WTC11 (cell line): ENCODE results near the gene DIAPH1. TPM values are rescaled to one million over a fixed set of nuclear protein-coding genes. Genes with fewer than 3 reads are reported as not detected.

Source experiments
- ATAC-seq: fragments of 200-7000 bp; cut with Tn5 transposase; 2 replicates; pipeline ENCODE4 v1.10.0; 2021; ENCODE audit warnings: mild to moderate bottlenecking, moderate library complexity
- CTCF ChIA-PET: fragments of 300-600 bp; sonication (Branson Sonifier 250); formaldehyde crosslinking; loops from one replicate; lab custom pipeline; 2021; ENCODE audit warnings: antibody characterized with exemption; lab: Charles Lee
- POLR2A ChIA-PET: fragments of 350-600 bp; sonication (Branson Sonifier 250); formaldehyde crosslinking; loops from one replicate; lab custom pipeline; 2021; ENCODE audit warnings: antibody characterized with exemption; lab: Charles Lee
- DNase-seq: peaks from one replicate; pipeline ENCODE4 v3.0.0; 2021; ENCODE audit warnings: low spot score
- H3K27ac Mint-ChIP-seq: 2 replicates; pipeline ENCODE4 v1.8.0; 2021; ENCODE audit warnings: mixed read lengths
- H3K27me3 Mint-ChIP-seq: 2 replicates; pipeline ENCODE4 v1.8.0; 2021; ENCODE audit warnings: low read depth, mild to moderate bottlenecking, moderate library complexity, mixed read lengths
- H3K36me3 Mint-ChIP-seq: 2 replicates; pipeline ENCODE4 v1.8.0; 2021; ENCODE audit warnings: mixed read lengths
- H3K4me1 Mint-ChIP-seq: 2 replicates; pipeline ENCODE4 v1.8.0; 2022; ENCODE audit warnings: mixed read lengths
- H3K4me3 Mint-ChIP-seq: 2 replicates; pipeline ENCODE4 v1.8.0; 2021; ENCODE audit warnings: mild to moderate bottlenecking, moderate library complexity, mixed read lengths
- H3K9me3 Mint-ChIP-seq: 2 replicates; pipeline ENCODE4 v1.8.0; 2021; ENCODE audit warnings: mixed read lengths
- ARID4B ChIP-seq: sonication (generic); formaldehyde crosslinking; IDR thresholded peaks from 2 replicates; pipeline ENCODE4 v1.8.0; 2023; ENCODE audit warnings: missing genetic modification reagents, mild to moderate bottlenecking, borderline replicate concordance
- CTCF ChIP-seq: fragments of 200-600 bp; IDR thresholded peaks from 2 replicates; pipeline ENCODE4 v1.8.0; 2022; ENCODE audit warnings: antibody characterized with exemption
- ELF4 ChIP-seq: sonication (generic); formaldehyde crosslinking; IDR thresholded peaks from 2 replicates; pipeline ENCODE4 v1.8.1; 2022; ENCODE audit warnings: low read depth, mild to moderate bottlenecking, moderate library complexity, missing genetic modification reagents
- GABPB1 ChIP-seq: sonication (generic); formaldehyde crosslinking; IDR thresholded peaks from 2 replicates; pipeline ENCODE4 v1.8.1; 2023; ENCODE audit warnings: mild to moderate bottlenecking, missing genetic modification reagents
- GRHL2 ChIP-seq: fragments of 250-450 bp; sonication (Bioruptor Pico); IDR thresholded peaks from 2 replicates; pipeline ENCODE4 v1.8.0; 2022; ENCODE audit warnings: mild to moderate bottlenecking, moderate library complexity; ENCODE audit not compliant: insufficient replicate concordance, severe bottlenecking
- NR2C2 ChIP-seq: sonication (generic); formaldehyde crosslinking; IDR thresholded peaks from 2 replicates; pipeline ENCODE4 v1.8.0; 2022; ENCODE audit warnings: mild to moderate bottlenecking, missing genetic modification reagents
- TCF7 ChIP-seq: sonication (generic); formaldehyde crosslinking; IDR thresholded peaks from 2 replicates; pipeline ENCODE4 v1.8.0; 2022; ENCODE audit warnings: mild to moderate bottlenecking, low read depth, missing genetic modification reagents, moderate library complexity
- TEAD4 ChIP-seq: sonication (generic); formaldehyde crosslinking; IDR thresholded peaks from 2 replicates; pipeline ENCODE4 v1.8.0; 2022; ENCODE audit warnings: mild to moderate bottlenecking, missing genetic modification reagents
- USF1 ChIP-seq: sonication (generic); formaldehyde crosslinking; IDR thresholded peaks from 2 replicates; pipeline ENCODE4 v1.8.0; 2022; ENCODE audit warnings: mild to moderate bottlenecking, missing genetic modification reagents
- ZMAT4 ChIP-seq: fragments of 250-450 bp; sonication (Bioruptor Pico); IDR thresholded peaks from 2 replicates; pipeline ENCODE4 v1.9.0; 2021; ENCODE audit warnings: mild to moderate bottlenecking
- ZNF512 ChIP-seq: sonication (generic); formaldehyde crosslinking; IDR thresholded peaks from 2 replicates; pipeline ENCODE4 v1.8.1; 2022; ENCODE audit warnings: missing genetic modification reagents, borderline replicate concordance
- total RNA-seq: library from RNA; stranded (reverse); gene quantifications from 3 replicates; pipeline ENCODE4 v1.2.3, GENCODE V29; 2021

Gene DIAPH1
- total RNA-seq, 1 experiment from 2014 or later, result 109 TPM

GRCh38 chr5:141486091-141486490 is 132.7 kb downstream of the DIAPH1 start:
- POLR2A ChIA-PET, result interaction anchor here (1.5 to 2.8 kb wide), 2 partner anchors 9 kb away, joined by 4 to 17 read pairs; no protein-coding TSS in a partner anchor

GRCh38 chr5:141485321-141486055 is 133.3 kb downstream of the DIAPH1 start:
- ChIA-PET POLR2A (interaction anchor here (0.8 to 2.8 kb wide), 4 partner anchors 9 to 72 kb away, joined by 3 to 17 read pairs (median 4); partner anchors contain the start of gene PCDHGA10), CTCF (interaction anchor here (0.5 to 4.6 kb wide), 22 partner anchors 9 to 391 kb away, joined by 3 to 42 read pairs (median 6); partner anchors contain the start of genes PCDHB14, PCDHB15, PCDHB2 and PCDHGA10)
- no peak for ATAC-seq
- Mint-ChIP-seq H3K36me3 (peaks cover 9% of the 10 kb centered on the region), H3K27me3 (peaks cover 40% of the 10 kb centered on the region), H3K9me3 (no peaks in the 10 kb centered on the region), H3K4me3 (peak overlapping the region; percentile 71), H3K27ac (no peak overlapping the region), H3K4me1 (peaks cover 60% of the 10 kb centered on the region)
- no peak for DNase-seq
- TF ChIP-seq USF1 (CRISPR knock-in tag) (peak; percentile 15; the same call in 1 of the 2 replicates), ARID4B (peak; percentile 43; the same call in 1 of the 2 replicates), TEAD4 (CRISPR knock-in tag) (no peak)

More at GRCh38 chr5:141486091-141486490, 132.7 kb downstream of the DIAPH1 start:
- DNase-seq, result no peak
- Mint-ChIP-seq H3K9me3 (no peaks in the 10 kb centered on the region), H3K27ac (no peak overlapping the region), H3K4me3 (peak overlapping the region; percentile 71; the same call in 1 of the 2 replicates), H3K27me3 (peaks cover 46% of the 10 kb centered on the region), H3K36me3 (peaks cover 14% of the 10 kb centered on the region), H3K4me1 (peaks cover 63% of the 10 kb centered on the region)
- ATAC-seq, result no peak
- TF ChIP-seq GABPB1 (CRISPR knock-in tag) (no peak), TCF7 (CRISPR knock-in tag) (no peak), ZMAT4 (no peak), NR2C2 (CRISPR knock-in tag) (no peak), ZNF512 (CRISPR knock-in tag) (no peak), ELF4 (no peak), GRHL2 (CRISPR knock-in tag) (no peak), CTCF (no peak)
- CTCF ChIA-PET, result interaction anchor here (1.0 to 4.6 kb wide), 14 partner anchors 8 to 263 kb away, joined by 3 to 42 read pairs (median 14); partner anchors contain the start of genes PCDHB14, PCDHB15, PCDHGA10 and PCDHGA11
